GM18499 (cell line): ENCODE measurements around the gene CILP2.

Source experiments
- ATAC-seq: cut with Tn5 transposase; IDR thresholded peaks from one replicate; pipeline ENCODE4 v1.9.1; 2021; ENCODE audit warnings: moderate number of reproducible peaks; ENCODE audit not compliant: insufficient read depth, unreplicated experiment

The CILP2 gene

DNA sequence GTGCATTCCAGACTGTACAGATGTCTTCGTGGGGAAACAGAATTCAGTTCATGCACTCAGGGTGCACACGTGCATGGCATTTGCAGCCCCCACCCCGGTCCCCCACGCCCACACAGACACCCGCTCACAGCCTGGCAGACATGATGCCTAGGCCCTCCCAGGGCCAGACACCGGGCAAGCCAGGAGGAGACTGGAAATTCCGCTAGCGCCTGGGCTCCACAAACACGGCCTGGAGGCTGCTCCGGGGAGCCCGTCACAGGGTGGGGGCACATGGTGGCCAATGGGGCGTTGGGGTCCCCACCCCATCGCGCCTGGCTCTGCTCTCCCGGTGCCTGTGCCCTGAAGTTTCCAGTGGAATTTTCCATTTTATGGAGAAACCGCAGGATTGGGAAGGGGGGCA is 3.6 kb downstream of the CILP2 start:
- no peak for ATAC-seq

DNA sequence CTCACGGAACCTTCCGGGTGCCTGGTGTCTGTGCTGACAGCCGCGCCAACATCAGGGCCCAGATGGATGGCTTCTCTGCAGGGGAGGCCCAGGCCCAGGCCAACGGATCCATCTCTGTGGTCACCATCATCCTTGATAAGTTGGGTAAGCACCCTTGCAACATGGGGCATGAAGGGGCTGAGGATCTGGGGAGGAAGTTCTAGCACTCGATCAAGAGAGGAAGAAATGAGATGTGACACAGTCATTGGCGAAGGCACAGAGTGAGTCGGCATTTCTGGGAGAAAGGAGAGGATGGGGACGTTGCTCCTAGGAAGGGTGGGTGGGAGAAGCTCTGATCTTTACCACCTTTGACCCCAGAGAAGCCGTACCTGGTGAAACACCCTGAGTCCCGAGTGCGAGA is 4.4 kb downstream of the CILP2 start:
- ATAC-seq: no peak

DNA sequence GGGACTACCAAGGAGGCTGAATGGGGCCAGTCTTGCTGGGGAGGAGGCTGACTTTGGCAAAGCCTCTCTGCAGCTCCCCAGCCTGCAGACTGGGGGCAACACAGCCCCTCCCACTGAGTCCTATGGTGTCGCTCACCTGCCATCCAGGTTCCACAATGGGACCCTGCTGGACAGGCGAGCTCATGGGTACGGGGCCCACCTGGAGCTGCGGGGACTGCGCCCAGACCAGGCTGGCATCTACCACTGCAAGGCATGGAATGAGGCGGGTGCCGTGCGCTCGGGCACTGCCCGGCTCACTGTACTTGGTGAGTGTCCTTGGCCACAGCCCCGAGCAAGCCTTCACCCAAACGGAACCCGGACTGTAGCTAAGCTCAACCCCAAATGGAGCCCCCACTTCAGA is 5.0 kb downstream of the CILP2 start:
- ATAC-seq: no peak

DNA sequence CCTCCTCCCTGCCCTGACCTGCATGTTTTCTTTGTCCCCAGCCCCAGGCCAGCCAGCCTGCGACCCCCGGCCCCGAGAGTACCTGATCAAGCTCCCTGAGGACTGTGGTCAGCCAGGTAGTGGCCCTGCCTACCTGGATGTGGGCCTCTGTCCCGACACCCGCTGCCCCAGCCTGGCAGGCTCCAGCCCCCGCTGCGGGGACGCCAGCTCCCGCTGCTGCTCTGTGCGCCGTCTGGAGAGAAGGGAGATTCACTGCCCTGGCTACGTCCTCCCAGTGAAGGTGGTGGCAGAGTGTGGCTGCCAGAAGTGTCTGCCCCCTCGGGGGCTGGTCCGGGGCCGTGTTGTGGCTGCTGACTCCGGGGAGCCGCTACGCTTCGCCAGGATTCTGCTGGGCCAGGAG is 5.6 kb downstream of the CILP2 start:
- no peak for ATAC-seq

DNA sequence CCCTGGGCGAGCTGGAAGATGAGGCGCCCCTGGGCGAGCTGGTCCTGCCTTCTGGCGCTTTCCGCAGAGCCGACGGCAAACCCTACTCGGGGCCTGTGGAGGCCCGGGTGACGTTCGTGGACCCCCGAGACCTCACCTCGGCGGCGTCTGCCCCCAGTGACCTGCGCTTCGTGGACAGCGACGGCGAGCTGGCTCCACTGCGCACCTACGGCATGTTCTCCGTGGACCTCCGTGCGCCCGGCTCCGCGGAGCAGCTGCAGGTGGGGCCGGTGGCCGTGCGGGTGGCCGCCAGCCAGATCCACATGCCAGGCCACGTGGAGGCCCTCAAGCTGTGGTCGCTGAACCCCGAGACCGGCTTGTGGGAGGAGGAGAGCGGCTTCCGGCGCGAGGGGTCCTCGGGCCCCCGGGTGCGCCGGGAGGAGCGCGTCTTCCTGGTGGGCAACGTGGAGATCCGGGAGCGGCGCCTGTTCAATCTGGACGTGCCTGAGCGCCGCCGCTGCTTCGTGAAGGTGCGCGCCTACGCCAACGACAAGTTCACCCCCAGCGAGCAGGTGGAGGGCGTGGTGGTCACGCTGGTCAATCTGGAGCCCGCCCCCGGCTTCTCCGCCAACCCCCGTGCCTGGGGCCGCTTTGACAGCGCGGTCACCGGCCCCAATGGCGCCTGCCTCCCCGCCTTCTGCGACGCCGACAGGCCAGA is 6.3 kb downstream of the CILP2 start:
- ATAC-seq: no peak

DNA sequence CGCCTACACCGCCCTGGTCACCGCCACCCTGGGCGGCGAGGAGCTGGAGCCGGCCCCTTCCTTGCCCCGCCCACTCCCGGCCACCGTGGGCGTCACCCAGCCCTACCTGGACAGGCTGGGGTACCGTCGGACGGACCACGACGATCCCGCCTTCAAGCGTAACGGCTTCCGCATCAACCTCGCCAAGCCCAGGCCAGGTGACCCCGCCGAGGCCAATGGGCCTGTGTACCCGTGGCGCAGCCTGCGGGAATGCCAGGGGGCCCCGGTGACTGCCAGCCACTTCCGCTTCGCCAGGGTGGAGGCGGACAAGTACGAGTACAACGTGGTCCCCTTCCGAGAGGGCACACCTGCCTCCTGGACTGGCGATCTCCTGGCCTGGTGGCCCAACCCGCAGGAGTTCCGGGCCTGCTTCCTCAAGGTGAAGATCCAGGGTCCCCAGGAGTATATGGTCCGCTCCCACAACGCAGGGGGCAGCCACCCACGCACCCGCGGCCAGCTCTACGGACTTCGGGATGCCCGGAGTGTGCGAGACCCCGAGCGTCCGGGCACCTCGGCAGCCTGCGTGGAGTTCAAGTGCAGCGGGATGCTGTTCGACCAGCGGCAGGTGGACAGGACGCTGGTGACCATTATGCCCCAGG is 7.0 kb downstream of the CILP2 start:
- ATAC-seq: no peak

DNA sequence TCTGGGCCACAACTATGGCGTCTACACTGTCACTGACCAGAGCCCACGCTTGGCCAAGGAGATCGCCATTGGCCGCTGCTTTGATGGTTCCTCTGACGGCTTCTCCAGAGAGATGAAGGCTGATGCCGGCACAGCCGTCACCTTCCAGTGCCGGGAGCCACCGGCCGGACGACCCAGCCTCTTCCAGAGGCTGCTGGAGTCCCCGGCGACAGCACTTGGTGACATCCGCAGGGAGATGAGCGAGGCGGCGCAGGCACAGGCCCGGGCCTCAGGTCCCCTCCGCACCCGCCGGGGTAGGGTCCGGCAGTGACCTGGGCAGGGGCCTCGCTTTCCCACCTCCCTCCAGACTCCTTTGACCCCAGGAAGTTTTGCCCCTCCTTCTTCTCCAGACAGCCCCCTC is 7.6 kb downstream of the CILP2 start:
- no peak for ATAC-seq

DNA sequence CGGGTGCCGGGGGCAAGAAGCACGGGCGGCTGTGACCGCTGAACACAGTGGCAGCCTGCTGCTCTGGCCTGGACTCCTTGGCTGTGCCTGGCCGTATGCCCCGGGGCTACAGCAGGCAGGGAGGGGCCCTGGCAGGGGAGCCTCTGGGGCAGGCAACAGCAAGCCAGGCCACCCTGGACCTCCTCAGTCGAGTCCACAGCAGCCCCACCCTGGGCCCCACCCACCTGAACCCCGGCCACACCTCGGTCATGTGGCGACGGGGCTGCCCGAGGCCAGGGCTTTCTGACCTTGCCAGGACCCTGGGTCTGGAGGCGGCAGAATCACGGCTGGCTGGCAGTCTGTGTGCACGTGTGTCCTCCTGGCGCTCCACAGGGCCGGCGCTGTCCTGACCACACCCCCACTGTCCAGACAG is 8.7 kb downstream of the CILP2 start:
- ATAC-seq: no peak

DNA sequence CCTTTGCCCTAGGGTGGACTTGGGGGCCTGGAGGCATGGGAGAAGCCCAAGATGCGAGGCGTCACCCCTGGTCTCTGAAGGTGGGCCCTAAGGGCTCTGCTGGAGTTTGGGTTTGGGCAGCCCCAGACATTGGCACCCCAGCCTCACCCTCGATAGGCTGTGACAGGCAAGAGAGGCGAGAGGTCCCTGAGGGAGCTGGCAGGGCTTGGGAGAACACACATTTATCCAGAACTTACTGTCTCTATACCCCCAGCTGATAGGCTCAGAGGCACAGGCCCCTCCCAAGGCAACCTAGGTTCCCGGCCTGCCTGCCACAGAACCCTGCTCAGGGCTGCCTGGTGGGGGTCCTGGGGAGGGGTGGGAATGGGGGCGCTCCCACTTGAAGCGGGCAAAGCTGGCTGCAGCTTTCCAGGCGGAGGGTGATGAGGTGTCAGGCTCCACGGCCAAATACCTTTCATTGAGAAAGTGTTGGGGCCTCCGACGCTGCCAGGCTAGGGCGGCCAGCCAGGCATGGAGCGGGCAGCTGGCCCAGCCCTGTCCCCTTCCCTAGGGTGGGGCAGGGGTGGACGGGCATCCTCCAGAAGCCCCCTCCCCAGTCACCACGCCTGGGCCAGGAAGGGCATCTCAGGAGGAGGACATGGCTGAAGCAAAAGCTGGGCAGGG is 9.7 kb downstream of the CILP2 start:
- no peak for ATAC-seq

DNA sequence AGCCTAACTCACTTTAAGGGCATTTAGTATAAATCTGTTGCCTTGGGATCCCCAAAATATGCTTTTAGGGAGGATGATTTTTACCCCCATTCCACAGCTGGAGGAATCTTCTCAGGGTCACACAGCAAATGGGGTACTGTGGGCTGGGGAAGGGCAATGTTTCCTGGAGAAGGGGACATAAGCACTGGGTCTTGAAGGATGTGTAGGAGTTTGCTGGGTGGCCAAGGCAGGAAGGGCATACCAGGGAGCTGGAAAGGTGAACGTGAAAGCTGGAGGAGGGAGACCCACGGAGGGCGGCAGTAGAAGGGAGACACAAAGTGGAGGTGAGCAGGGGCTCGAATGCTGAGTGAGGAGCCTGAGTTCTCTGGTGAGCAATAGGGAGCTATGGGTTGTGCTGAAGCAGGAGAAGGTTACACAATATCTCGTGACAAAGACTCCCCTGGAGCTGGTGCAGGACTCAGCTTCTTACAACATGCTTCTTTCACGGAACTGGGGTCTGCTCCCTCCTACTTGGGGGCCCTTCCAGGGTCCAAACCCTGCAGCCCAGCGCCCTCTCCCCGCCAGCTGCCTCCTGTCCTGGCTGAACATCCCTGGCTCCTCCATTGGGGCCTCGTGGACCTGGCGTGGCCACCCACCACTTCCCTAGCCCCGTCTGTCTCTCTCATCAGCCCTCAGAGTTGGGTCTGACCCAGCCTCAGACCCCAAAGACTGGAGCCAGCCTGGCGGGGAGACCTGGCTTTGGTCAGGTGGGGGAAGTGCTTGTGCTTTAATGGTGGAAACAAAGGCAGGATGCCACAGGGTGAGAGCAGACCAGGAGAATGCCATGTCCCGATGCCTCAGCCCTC is 11.1 kb downstream of the CILP2 start:
- ATAC-seq: no peak

DNA sequence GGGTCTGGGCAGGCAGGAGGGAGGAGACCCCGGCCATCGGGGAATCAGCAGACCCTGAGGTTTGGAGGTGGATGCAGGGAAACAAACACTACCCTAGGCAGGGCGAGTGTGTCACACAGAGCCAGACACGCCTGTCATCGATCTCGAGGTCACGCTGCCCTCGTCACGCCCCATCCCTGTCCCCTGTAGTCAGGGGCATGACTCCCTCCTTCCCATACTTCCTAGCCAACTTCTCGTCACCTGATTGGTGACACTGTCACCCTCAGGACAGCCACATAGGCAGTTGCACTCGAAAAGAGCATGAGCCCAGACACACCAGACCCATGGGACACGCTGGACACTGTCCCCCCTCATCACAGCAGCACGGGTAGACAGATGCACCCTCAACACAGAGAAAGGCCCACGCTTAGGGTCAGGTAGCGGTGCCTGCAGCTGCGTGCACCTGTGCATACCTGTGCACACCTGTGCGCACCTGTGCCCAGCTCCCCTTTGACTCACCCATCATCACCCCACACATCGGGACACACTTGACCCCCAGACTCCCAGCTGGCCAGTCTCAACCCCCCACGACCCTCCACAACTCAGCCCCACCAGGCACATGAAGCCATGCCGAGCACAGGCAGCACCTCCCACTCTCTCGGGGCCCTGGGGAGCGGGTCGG is 11.9 kb downstream of the CILP2 start:
- no peak for ATAC-seq

DNA sequence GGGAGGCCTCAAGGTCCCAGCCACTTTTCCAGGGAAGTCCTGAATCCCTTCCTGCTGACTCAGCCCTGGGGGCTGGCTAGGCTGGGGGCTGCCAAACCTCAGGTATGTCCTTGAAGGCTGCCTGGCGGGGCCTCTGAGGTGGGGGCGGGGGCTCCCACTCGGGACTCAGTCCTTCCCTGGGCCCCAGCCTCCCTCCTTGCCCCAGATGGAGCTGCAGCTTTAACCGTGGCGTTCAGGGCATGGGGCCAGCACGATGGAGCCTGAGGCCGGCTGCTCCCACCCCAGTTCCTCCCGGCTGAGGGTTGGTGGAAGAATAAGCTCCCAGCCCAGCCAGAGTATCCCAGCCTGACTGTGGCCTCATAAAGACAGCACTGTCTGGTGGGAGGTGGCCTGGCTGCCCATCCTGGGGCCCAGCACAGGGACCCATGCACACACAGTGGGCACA is 12.4 kb downstream of the CILP2 start:
- ATAC-seq: no peak

DNA sequence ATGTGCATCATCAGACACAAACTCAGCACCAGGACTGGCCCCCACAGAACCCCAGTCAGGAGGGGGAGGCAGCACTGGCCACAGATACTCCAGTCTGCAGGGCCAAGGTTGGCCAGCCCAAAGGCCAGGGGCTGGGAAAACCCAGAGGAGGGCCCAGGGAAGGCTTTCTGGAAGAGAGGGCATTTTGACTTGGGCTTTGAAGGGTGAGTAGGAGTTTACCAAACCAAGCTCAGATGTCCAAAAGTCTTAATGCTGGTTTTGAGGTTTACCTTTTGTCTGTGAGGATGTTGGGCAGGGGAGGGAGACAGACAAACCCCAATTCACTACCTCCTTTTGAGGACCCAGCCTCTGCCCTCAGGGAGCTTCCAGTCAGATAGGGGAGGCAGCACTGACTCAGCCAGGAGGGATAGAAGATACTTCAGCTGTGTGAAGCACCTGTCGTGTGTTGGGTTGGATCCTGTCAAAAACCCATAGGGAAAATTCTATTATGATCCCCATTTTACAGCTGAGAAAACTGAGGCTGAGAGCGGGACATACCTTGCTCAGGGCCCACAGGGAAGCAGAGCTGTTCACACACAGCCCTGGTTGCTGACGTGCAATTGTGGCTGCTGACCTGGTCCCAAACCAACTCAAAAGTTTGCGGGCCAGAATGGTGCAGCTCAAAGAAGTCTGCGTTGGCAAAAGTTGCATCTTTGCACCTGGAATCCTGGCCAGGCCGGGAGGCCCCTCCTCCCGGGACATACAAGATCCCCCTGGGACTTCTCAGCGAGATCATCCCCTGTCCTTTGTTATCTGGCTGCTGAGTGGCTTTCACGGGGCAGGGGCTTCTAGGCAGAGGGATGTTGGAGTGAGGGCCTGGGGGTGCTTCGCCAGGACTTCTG is 13.1 kb downstream of the CILP2 start:
- ATAC-seq: no peak

DNA sequence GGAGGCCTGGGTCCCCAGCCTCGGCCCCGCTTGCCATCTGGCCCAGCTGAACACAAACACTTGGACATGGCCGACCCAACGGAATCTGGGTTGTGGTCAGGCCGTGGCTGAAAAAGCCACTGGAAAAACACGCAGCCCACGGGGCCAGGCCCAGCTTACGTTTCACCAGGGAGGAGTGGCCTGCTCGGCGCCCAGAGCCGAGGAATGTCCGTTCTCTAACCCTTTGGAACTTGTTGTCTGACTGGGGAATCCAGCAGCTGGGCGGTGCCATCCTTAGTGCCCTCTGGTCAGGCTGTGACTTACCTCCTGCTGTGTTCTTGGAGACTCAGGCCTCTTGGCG is 13.8 kb downstream of the CILP2 start:
- ATAC-seq: no peak

DNA sequence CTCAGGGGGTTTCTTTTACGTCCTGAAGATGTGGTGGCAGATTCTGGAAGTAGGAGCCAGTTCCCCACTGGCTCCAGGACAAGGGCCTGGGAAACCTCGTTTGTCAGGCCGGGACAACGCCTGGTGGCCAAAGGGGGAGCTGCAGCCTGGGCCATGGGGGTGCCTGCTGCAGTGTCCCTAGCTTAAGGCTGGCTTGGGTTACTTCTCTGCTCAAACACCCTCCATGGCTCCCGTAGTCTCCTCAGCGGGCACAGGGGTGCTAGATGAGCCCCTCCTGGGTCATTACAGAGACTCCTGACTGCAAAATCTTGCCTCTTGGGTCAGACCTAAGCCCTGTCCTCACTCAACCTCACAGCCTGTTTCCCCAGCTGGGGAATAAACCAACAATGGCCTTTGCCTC is 14.7 kb downstream of the CILP2 start:
- no peak for ATAC-seq

DNA sequence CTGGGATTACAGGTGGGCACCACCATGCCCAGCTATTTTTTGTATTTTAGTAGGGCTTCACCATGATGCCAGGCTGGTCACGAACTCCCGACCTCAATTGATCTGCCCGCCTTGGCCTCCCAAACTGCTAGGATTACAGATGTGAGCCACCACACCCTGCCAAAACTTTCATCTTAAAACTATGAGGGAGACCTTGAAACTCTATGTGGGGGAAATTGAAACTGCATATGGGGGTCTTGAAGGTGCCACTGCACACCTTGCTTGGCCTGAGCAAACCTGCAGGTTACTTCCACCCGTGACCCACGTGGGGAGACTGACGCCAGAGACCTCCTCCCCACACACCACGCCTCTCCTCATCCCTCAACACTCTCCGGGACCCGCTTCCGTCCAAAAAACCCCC is 15.6 kb downstream of the CILP2 start:
- no peak for ATAC-seq

DNA sequence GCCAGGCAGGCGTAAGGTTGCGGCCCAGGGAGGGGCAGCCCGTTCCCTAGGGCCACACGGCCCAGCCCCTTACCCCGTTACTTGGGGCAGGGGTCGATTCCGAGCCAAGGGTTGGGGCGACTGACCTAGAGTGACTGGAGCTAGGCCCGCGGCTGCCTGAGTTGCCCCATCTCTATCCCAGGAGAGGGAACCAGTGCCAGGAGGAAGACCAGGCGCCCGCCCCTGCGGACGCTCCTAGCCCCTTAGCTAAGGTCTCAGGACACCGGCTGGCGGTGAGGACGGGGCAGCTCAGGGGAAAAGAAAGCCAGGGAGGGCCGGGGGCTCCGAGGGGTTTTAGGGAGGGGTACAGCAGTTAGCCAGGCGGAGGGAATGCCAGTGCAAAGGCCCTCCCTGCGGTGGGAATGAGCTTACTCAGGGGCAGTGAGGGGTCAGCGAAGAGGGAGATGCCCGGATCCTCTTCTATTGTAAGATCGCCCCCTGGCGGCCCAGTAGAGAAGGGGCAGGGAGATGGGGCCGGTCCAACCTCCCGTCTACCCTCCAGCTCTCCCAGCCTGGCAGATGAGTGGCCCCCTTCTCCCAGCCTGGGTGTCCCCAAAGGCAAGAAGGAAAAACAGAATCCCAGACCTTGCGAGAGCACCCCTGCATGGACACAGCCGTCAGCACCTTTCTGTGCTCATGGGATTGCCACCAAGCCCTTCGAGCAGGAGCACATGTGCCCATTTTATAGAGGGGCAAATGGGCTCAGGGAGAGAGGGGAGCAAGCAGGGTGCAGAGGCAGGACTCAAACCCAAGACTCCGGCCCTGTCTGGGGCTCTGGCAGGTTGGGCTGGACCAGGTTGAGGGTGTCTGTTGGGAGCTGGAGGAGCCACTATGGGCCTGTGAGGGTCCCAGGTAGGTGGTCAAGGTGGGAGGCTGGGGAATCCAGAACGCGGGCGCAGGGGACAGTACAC is 16.3 kb downstream of the CILP2 start:
- ATAC-seq: no peak

DNA sequence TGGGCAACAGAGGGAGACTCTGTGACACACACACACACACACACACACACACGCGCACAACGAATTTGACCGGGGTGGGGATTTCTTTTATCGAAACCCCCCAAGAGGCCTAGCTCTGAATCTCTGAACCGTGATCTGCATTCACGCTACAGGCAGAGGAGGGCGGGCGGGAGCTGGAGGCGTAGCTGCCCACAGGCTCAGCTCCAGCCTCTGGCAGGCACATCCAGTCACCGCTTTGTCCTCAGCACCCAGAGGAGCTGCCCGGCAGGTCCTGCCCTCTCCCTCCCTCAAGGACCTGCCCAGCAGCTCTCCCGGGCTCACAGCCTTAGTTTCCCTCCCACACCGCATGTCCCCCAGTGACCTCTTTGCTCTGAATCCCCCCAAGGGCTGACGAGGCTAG is 20.0 kb downstream of the CILP2 start:
- no peak for ATAC-seq
